ENCODE data around the gene ZNF593. TPM values are rescaled to one million over a fixed set of nuclear protein-coding genes. Genes with fewer than 3 reads are reported as not detected.
A peak's percentile ranks its signal among the peaks of the same experiment; 100 is the strongest.

Gene ZNF593
- total and polyA plus RNA-seq, 7 donors: 16.3 to 114 (median 37.2) TPM

GRCh38 chr1:26177182-26177684 lies 7.5 kb downstream of the ZNF593 start, which contains the start of gene CNKSR1:
Gene CNKSR1 (plus strand): TSS chr1:26177491. CDS start chr1:26177548, 57 bp downstream.
- DNase-seq: no peak
- intact Hi-C loops (cut with DNase I): no loop called here
- no peaks in the 10 kb centered on the region for H3K9me3 ChIP-seq
- H3K36me3 ChIP-seq: no peaks in the 10 kb centered on the region
- 14 to 38% methylated on average over 21 of the region's 21 CpGs for WGBS, 2 donors
- H3K4me1 ChIP-seq: no peaks in the 10 kb centered on the region
- TF ChIP-seq CTCF (IDR thresholded peaks at IDR 0.05): no peak
- TF ChIP-seq EP300 (IDR thresholded peaks at IDR 0.05): no peak
- TF ChIP-seq POLR2A (IDR thresholded peaks at IDR 0.05): peak in 1 of 2 donors; percentile 30
- no peak for TF ChIP-seq POLR2AphosphoS5 (IDR thresholded peaks at IDR 0.05)
- no peak within 1 kb of the TSS for H3K27ac ChIP-seq
- H3K4me3 ChIP-seq: no peak within 1 kb of the TSS
- H3K27me3 ChIP-seq: no peaks in the 10 kb centered on the region

GRCh38 chr1:26180010-26180506 lies 10.3 kb downstream of the ZNF593 start:
- TF ChIP-seq POLR2A (IDR thresholded peaks at IDR 0.05): no peak
- no peak for TF ChIP-seq POLR2AphosphoS5 (IDR thresholded peaks at IDR 0.05)
- no peak for TF ChIP-seq CTCF (IDR thresholded peaks at IDR 0.05)
- no peak for TF ChIP-seq EP300 (IDR thresholded peaks at IDR 0.05)
- no peaks in the 10 kb centered on the region for H3K27me3 ChIP-seq
- no peaks in the 10 kb centered on the region for H3K4me1 ChIP-seq
- no peak for DNase-seq
- intact Hi-C loops (cut with DNase I): no loop called here
- H3K27ac ChIP-seq: no peak overlapping the region
- no peaks in the 10 kb centered on the region for H3K9me3 ChIP-seq
- 87 to 89% methylated on average over 4 of the region's 4 CpGs for WGBS, 2 donors
- H3K4me3 ChIP-seq: no peak overlapping the region
- no peaks in the 10 kb centered on the region for H3K36me3 ChIP-seq

- intact Hi-C loops (cut with DNase I): no loop called here
- Histone ChIP-seq H3K36me3 (no peaks in the 10 kb centered on the region), H3K27ac (no peak overlapping the region), H3K9me3 (no peaks in the 10 kb centered on the region), H3K27me3 (no peaks in the 10 kb centered on the region), H3K4me1 (no peaks in the 10 kb centered on the region), H3K4me3 (no peak overlapping the region)
- no peak for DNase-seq
- TF ChIP-seq CTCF (IDR thresholded peaks at IDR 0.05): no peak
- no peak for TF ChIP-seq POLR2AphosphoS5 (IDR thresholded peaks at IDR 0.05)
- no peak for TF ChIP-seq POLR2A (IDR thresholded peaks at IDR 0.05)
- no peak for TF ChIP-seq EP300 (IDR thresholded peaks at IDR 0.05)
- WGBS, 2 donors: 82% methylated on average over 9 of the region's 9 CpGs
Observed at GRCh38 chr1:26181586-26182382, 12.1 kb downstream of the ZNF593 start.

DNA sequence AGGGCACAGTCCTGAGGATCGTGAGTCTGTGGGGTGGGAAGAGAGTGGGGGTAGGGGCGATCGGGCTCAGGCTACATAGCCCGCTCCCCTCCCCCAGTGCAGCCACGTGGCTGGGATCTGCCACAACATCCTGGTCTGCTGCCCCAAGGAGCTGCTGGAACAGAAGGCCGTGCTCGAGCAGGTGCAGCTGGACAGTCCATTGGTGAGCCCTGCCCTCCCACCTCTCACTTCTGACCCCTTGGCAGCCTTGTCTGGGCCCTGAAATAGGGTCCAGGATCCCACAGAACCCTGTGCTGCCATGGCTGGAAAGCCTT lies 12.6 kb downstream of the ZNF593 start:
- Histone ChIP-seq H3K4me1 (no peaks in the 10 kb centered on the region), H3K36me3 (no peaks in the 10 kb centered on the region), H3K4me3 (no peak overlapping the region), H3K27ac (no peak overlapping the region), H3K27me3 (no peaks in the 10 kb centered on the region), H3K9me3 (no peaks in the 10 kb centered on the region)
- DNase-seq: no peak
- intact Hi-C loops (cut with DNase I): no loop called here
- no peak for TF ChIP-seq POLR2A (IDR thresholded peaks at IDR 0.05)
- TF ChIP-seq EP300 (IDR thresholded peaks at IDR 0.05): no peak
- no peak for TF ChIP-seq CTCF (IDR thresholded peaks at IDR 0.05)
- no peak for TF ChIP-seq POLR2AphosphoS5 (IDR thresholded peaks at IDR 0.05)
- WGBS, 2 donors: 84 to 88% methylated on average over 7 of the region's 7 CpGs

Measured in sigmoid colon (tissue), 7 donors.